Keratinocyte (primary cell): ENCODE results near the gene SMNDC1. TPM values are rescaled to one million over a fixed set of nuclear protein-coding genes. Genes with fewer than 3 reads are reported as not detected.

Source experiments
- DNase-seq: peaks from one replicate; pipeline ENCODE4 v3.0.0-alpha.2; 2011; ENCODE audit warnings: low read depth, missing footprints, low spot score
- FAIRE-seq: peaks from 2 replicates; lab custom pipeline; 2011; peaks lifted over from hg19 to GRCh38; lab: Jason Lieb, UNC
- H2AFZ ChIP-seq: 2 replicates; pipeline ENCODE4 v1.6.0; 2012; ENCODE audit warnings: low read length, control low read depth, inconsistent platforms; ENCODE audit not compliant: control insufficient read depth
- H3K27ac ChIP-seq: 2 replicates; pipeline ENCODE4 v1.5.1; 2011; ENCODE audit warnings: low read length; ENCODE audit not compliant: control insufficient read depth, insufficient read depth
- H3K27me3 ChIP-seq: 3 replicates; pipeline ENCODE4 v1.6.0; 2011; ENCODE audit warnings: low read length; ENCODE audit not compliant: control insufficient read depth, insufficient read depth; ENCODE audit errors: extremely low read depth
- H3K36me3 ChIP-seq, 2 experiments: 2 replicates in 1 of 2; 3 replicates in 1 of 2; pipeline ENCODE4 v1.5.1; 2011; ENCODE audit warnings: low read length in 2 of 2, mild to moderate bottlenecking in 1 of 2; ENCODE audit not compliant: control insufficient read depth in 2 of 2, insufficient read depth in 2 of 2; ENCODE audit errors: extremely low read depth in 1 of 2
- H3K4me1 ChIP-seq: 3 replicates; pipeline ENCODE4 v1.5.1; 2011; ENCODE audit warnings: low read length; ENCODE audit not compliant: control insufficient read depth, insufficient read depth; ENCODE audit errors: extremely low read depth
- H3K4me2 ChIP-seq: 3 replicates; pipeline ENCODE4 v1.6.0; 2011; ENCODE audit warnings: low read depth, low read length; ENCODE audit not compliant: control insufficient read depth, insufficient read depth; ENCODE audit errors: extremely low read depth
- H3K4me3 ChIP-seq, 3 experiments: fragments of 200-600 bp in 1 of 3; sonication (generic) in 1 of 3; 2 replicates in 2 of 3; 3 replicates in 1 of 3; pipeline ENCODE4 v1.5.1; 2011 to 2016; ENCODE audit warnings: low read length in 3 of 3, mild to moderate bottlenecking in 3 of 3, control low read depth in 2 of 3, inconsistent platforms in 1 of 3, low read depth in 1 of 3, mixed read lengths in 1 of 3, mixed run types in 1 of 3, moderate library complexity in 1 of 3; ENCODE audit not compliant: control insufficient read depth in 2 of 3, insufficient read depth in 2 of 3; ENCODE audit errors: extremely low read depth in 1 of 3
- H3K79me2 ChIP-seq: 2 replicates; pipeline ENCODE4 v1.6.0; 2012; ENCODE audit warnings: low read length; ENCODE audit not compliant: control insufficient read depth, insufficient read depth
- H3K9ac ChIP-seq: 3 replicates; pipeline ENCODE4 v1.6.0; 2011; ENCODE audit warnings: low read length; ENCODE audit not compliant: control insufficient read depth, insufficient read depth; ENCODE audit errors: extremely low read depth
- H3K9me1 ChIP-seq: 3 replicates; pipeline ENCODE4 v1.6.0; 2011; ENCODE audit warnings: low read length; ENCODE audit not compliant: control insufficient read depth, insufficient read depth; ENCODE audit errors: extremely low read depth
- H3K9me3 ChIP-seq: 2 replicates; pipeline ENCODE4 v1.5.1; 2012; ENCODE audit warnings: low read depth, low read length; ENCODE audit not compliant: control insufficient read depth
- H4K20me1 ChIP-seq: 3 replicates; pipeline ENCODE4 v1.6.0; 2011; ENCODE audit warnings: low read length; ENCODE audit not compliant: control insufficient read depth, insufficient read depth; ENCODE audit errors: extremely low read depth
- CTCF ChIP-seq, 3 experiments: IDR thresholded peaks in 1 of 3; conservative IDR thresholded peaks in 1 of 3; optimal IDR thresholded peaks in 1 of 3; 2 replicates in 2 of 3; 3 replicates in 1 of 3; pipeline versions ENCODE3 to v1.5.1; 2011; ENCODE audit warnings: low read length in 3 of 3, mild to moderate bottlenecking in 3 of 3, moderate library complexity in 2 of 3, control low read depth in 1 of 3, inconsistent platforms in 1 of 3; ENCODE audit not compliant: insufficient read depth in 2 of 3; ENCODE audit errors: extremely low read depth in 1 of 3
- EZH2 ChIP-seq: IDR thresholded peaks from one replicate; pipeline ENCODE4 v1.6.1; 2012; ENCODE audit warnings: inconsistent platforms, mild to moderate bottlenecking, low read length, moderate library complexity
- dilution Hi-C: fragments of 300-500 bp; cut with MboI; formaldehyde crosslinking; loops from one replicate; pipeline ENCODE4 v1.7.0; 2020; ENCODE audit warnings: low sequenced_read_pairs; ENCODE audit not compliant: extremely low pct_ligation_motif_present
- polyA plus RNA-seq, 5 experiments: library from polyadenylated mRNA; depleted of rRNA in 3 of 5; stranded (reverse) in 3 of 5; stranded (forward) in 1 of 5; unstranded in 1 of 5; fragments of >200 nt; gene quantifications; 1 replicate in 1 of 5; 2 replicates in 3 of 5; 3 replicates in 1 of 5; pipeline versions ENCODE4 v1.2.1 to v1.2.3, GENCODE V29; 2011 to 2012; ENCODE audit warnings: missing spikeins in 2 of 5, low read depth in 1 of 5, low replicate concordance in 1 of 5

SMNDC1 gene
- polyA plus RNA-seq, 1 donor (not counting 4 experiments of a cell fraction or from before 2014, with no cell fraction given), result 19.8 TPM

- no peaks in the 10 kb centered on the region for H4K20me1 ChIP-seq
- no peak overlapping the region for H3K27ac ChIP-seq
- no peak for TF ChIP-seq CTCF (optimal IDR thresholded peaks at IDR 0.05 in 1 of 3, IDR thresholded peaks at IDR 0.05 in 1 of 3, conservative IDR thresholded peaks at IDR 0.05 in 1 of 3; ENCODE audit: extremely low read depth in 1 of 3, insufficient read depth in 2 of 3, low read length in 3 of 3)
- no peak for TF ChIP-seq EZH2
- H2AFZ ChIP-seq, result no peak overlapping the region
- no peaks in the 10 kb centered on the region for H3K9me1 ChIP-seq
- no peak overlapping the region for H3K4me2 ChIP-seq
- H3K79me2 ChIP-seq, result no peaks in the 10 kb centered on the region
- DNase-seq, result no peak
- H3K4me1 ChIP-seq, result peaks cover 20% of the 10 kb centered on the region
- no peaks in the 10 kb centered on the region for H3K27me3 ChIP-seq
- FAIRE-seq, result peak; percentile 29
- H3K4me3 ChIP-seq, result no peak overlapping the region
- H3K36me3 ChIP-seq, result no peaks in the 10 kb centered on the region
- no peaks in the 10 kb centered on the region for H3K9me3 ChIP-seq
- dilution Hi-C loops, result no loop called here
- no peak overlapping the region for H3K9ac ChIP-seq
Observed at GRCh38 chr10:110337906-110338305, 33.2 kb upstream of the SMNDC1 start.

GRCh38 chr10:110337401-110337800 lies 32.7 kb upstream of the SMNDC1 start:
- Histone ChIP-seq H3K4me3 (no peak overlapping the region), H3K4me1 (peaks cover 20% of the 10 kb centered on the region), H3K36me3 (no peaks in the 10 kb centered on the region), H3K79me2 (no peaks in the 10 kb centered on the region), H3K27me3 (no peaks in the 10 kb centered on the region), H3K27ac (no peak overlapping the region), H4K20me1 (no peaks in the 10 kb centered on the region), H3K9me1 (no peaks in the 10 kb centered on the region), H2AFZ (no peak overlapping the region), H3K9me3 (no peaks in the 10 kb centered on the region), H3K9ac (no peak overlapping the region), H3K4me2 (no peak overlapping the region)
- dilution Hi-C loops, result no loop called here
- FAIRE-seq, result no peak
- DNase-seq, result no peak
- TF ChIP-seq CTCF (optimal IDR thresholded peaks at IDR 0.05 in 1 of 3, IDR thresholded peaks at IDR 0.05 in 1 of 3, conservative IDR thresholded peaks at IDR 0.05 in 1 of 3; ENCODE audit: extremely low read depth in 1 of 3, insufficient read depth in 2 of 3, low read length in 3 of 3), result no peak
- TF ChIP-seq EZH2, result no peak
